ENCODE data around the gene NKAP. TPM values are rescaled to one million over a fixed set of nuclear protein-coding genes. Genes with fewer than 3 reads are reported as not detected.

The NKAP gene
- total and polyA plus RNA-seq, 2 experiments from 2014 or later, result 4.8 to 10.4 TPM

GRCh38 chrX:119983494-119983893 lies 39.9 kb upstream of the NKAP start:
- Mint-ChIP-seq H3K27ac (no peak overlapping the region), H3K27me3 (ENCODE audit: insufficient read depth, low read depth, poor library complexity) (peaks cover 19% of the 10 kb centered on the region), H3K4me1 (no peaks in the 10 kb centered on the region), H3K4me3 (no peak overlapping the region), H3K36me3 (ENCODE audit: low read depth) (no peaks in the 10 kb centered on the region), H3K9me3 (no peaks in the 10 kb centered on the region)
- TF ChIP-seq ZNF331 (CRISPR knock-in tag; IDR thresholded peaks at IDR 0.05; ENCODE audit: low read depth), result no peak
- no peak for TF ChIP-seq ZNF462 (CRISPR knock-in tag; IDR thresholded peaks at IDR 0.05)
- TF ChIP-seq ZNF114 (CRISPR knock-in tag; IDR thresholded peaks at IDR 0.05), result no peak
- no peak overlapping the region for H3K4me2 ChIP-seq
- ATAC-seq, result no peak
- no peak overlapping the region for H3K4me3 ChIP-seq
- H2AFZ ChIP-seq, result no peak overlapping the region
- no peaks in the 10 kb centered on the region for H3F3A ChIP-seq (replicated peaks; ENCODE audit: low read depth)
- H3K9me2 ChIP-seq (ENCODE audit: insufficient read depth), result no peaks in the 10 kb centered on the region
- no peaks in the 10 kb centered on the region for H3K79me2 ChIP-seq (replicated peaks; ENCODE audit: insufficient read depth)
- no peaks in the 10 kb centered on the region for H3K36me3 ChIP-seq (ENCODE audit: insufficient read depth)
- H3K27me3 ChIP-seq (ENCODE audit: insufficient read depth), result peaks cover 46% of the 10 kb centered on the region
- no peak for DNase-seq (ENCODE audit: low spot score)
- no peaks in the 10 kb centered on the region; the same call in 1 of the 2 replicates for H3K4me1 ChIP-seq (ENCODE audit: insufficient read depth)
- H4K20me1 ChIP-seq (replicated peaks; ENCODE audit: insufficient read depth), result no peaks in the 10 kb centered on the region
- no peak overlapping the region for H3K27ac ChIP-seq (ENCODE audit: low read depth)

- DNase-seq (ENCODE audit: low spot score) (no peak), ATAC-seq (no peak)
- H3K4me1 ChIP-seq (ENCODE audit: insufficient read depth), result no peaks in the 10 kb centered on the region; the same call in 1 of the 2 replicates
- peaks cover 32% of the 10 kb centered on the region for H3K27me3 ChIP-seq (ENCODE audit: insufficient read depth)
- Mint-ChIP-seq H3K27ac (no peak overlapping the region), H3K36me3 (ENCODE audit: low read depth) (no peaks in the 10 kb centered on the region), H3K4me1 (no peaks in the 10 kb centered on the region), H3K27me3 (ENCODE audit: insufficient read depth, low read depth, poor library complexity) (peaks cover 6% of the 10 kb centered on the region), H3K4me3 (no peak overlapping the region), H3K9me3 (no peaks in the 10 kb centered on the region)
- no peak overlapping the region for H2AFZ ChIP-seq
- no peaks in the 10 kb centered on the region for H3F3A ChIP-seq (replicated peaks; ENCODE audit: low read depth)
- H3K27ac ChIP-seq (ENCODE audit: low read depth), result no peak overlapping the region
- no peak overlapping the region for H3K4me3 ChIP-seq
- H3K4me2 ChIP-seq, result no peak overlapping the region
- no peaks in the 10 kb centered on the region for H3K9me2 ChIP-seq (ENCODE audit: insufficient read depth)
- no peaks in the 10 kb centered on the region for H4K20me1 ChIP-seq (replicated peaks; ENCODE audit: insufficient read depth)
- no peaks in the 10 kb centered on the region for H3K36me3 ChIP-seq (ENCODE audit: insufficient read depth)
- H3K79me2 ChIP-seq (replicated peaks; ENCODE audit: insufficient read depth), result no peaks in the 10 kb centered on the region
- TF ChIP-seq JUNB (IDR thresholded peaks at IDR 0.05; ENCODE audit: unreplicated experiment) (no peak), STAT1 (IDR thresholded peaks at IDR 0.05; ENCODE audit: unreplicated experiment) (no peak), ZNF331 (CRISPR knock-in tag; IDR thresholded peaks at IDR 0.05; ENCODE audit: low read depth) (no peak), CREB1 (CRISPR knock-in tag; IDR thresholded peaks at IDR 0.05; ENCODE audit: low read depth) (no peak), NANOG (IDR thresholded peaks at IDR 0.05; ENCODE audit: borderline replicate concordance) (no peak), CTCF (conservative IDR thresholded peaks at IDR 0.05; ENCODE audit: low read depth in 2 of 2) (no peak), POLR2AphosphoS5 (IDR thresholded peaks at IDR 0.05; ENCODE audit: low read depth) (no peak)
Measured at GRCh38 chrX:119982145-119982544, 38.6 kb upstream of the NKAP start.

Data from GM23338 (cell line).